ENCODE measurements around the gene COL6A1.

- no peak for TF ChIP-seq CTCF (IDR thresholded peaks at IDR 0.05; ENCODE audit: low read depth, low read length, poor library complexity, severe bottlenecking)
- no peak for TF ChIP-seq EZH2phosphoT487 (IDR thresholded peaks at IDR 0.05; ENCODE audit: borderline replicate concordance, low read length)
These were observed 47.0 kb upstream of the COL6A1 start for GRCh38 chr21:45934554-45934953.

Measured in DOHH2 (cell line).